Gastroesophageal sphincter (tissue), 3 donors: ENCODE data around the gene DNAH8.

ENCODE experiments used
- EP300 ChIP-seq: sonication (generic); formaldehyde crosslinking; IDR thresholded peaks from one replicate; pipeline ENCODE4 v1.6.1; 2017; ENCODE audit warnings: antibody characterized with exemption, mild to moderate bottlenecking
- POLR2A ChIP-seq, 2 donors: fragments of 450-650 bp; IDR thresholded peaks; one replicate each; pipeline ENCODE4 v1.6.1; 2017; ENCODE audit warnings: antibody characterized with exemption in 2 of 2, mild to moderate bottlenecking in 2 of 2, moderate library complexity in 1 of 2
- POLR2AphosphoS5 ChIP-seq: sonication (generic); formaldehyde crosslinking; IDR thresholded peaks from one replicate; pipeline ENCODE4 v1.6.1; 2017; ENCODE audit warnings: antibody characterized with exemption
- TF ChIP-seq, protein P1 (sequence below), 4 experiments: fragments of 200-600 bp in 2 of 4; fragments of 450-650 bp in 2 of 4; sonication (generic) in 1 of 4; IDR thresholded peaks; one replicate each; pipeline ENCODE4 v1.5.1; 2017 to 2019; ENCODE audit warnings: antibody characterized with exemption in 4 of 4, mild to moderate bottlenecking in 2 of 4, moderate library complexity in 2 of 4

- TF ChIP-seq, protein P1, sequence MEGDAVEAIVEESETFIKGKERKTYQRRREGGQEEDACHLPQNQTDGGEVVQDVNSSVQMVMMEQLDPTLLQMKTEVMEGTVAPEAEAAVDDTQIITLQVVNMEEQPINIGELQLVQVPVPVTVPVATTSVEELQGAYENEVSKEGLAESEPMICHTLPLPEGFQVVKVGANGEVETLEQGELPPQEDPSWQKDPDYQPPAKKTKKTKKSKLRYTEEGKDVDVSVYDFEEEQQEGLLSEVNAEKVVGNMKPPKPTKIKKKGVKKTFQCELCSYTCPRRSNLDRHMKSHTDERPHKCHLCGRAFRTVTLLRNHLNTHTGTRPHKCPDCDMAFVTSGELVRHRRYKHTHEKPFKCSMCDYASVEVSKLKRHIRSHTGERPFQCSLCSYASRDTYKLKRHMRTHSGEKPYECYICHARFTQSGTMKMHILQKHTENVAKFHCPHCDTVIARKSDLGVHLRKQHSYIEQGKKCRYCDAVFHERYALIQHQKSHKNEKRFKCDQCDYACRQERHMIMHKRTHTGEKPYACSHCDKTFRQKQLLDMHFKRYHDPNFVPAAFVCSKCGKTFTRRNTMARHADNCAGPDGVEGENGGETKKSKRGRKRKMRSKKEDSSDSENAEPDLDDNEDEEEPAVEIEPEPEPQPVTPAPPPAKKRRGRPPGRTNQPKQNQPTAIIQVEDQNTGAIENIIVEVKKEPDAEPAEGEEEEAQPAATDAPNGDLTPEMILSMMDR (IDR thresholded peaks at IDR 0.05): no peak
- TF ChIP-seq POLR2A (IDR thresholded peaks at IDR 0.05): no peak
- TF ChIP-seq EP300: no peak
- TF ChIP-seq POLR2AphosphoS5: no peak
Measured at GRCh38 chr6:38678178-38678760, 36.8 kb upstream of the DNAH8 start.
